ENCODE data around the gene ERVFRD-1.

The ERVFRD-1 gene

GRCh38 chr6:11140056-11140455 is 28.5 kb upstream of the ERVFRD-1 start:
- DNase-seq (ENCODE audit: low read depth): no peak
- TF ChIP-seq CTCF (IDR thresholded peaks at IDR 0.05; ENCODE audit: control insufficient read depth, extremely low read depth, insufficient read depth): no peak
- no peak overlapping the region for H3K4me3 ChIP-seq (ENCODE audit: low read depth, low read length)

GRCh38 chr6:11139051-11139960 is 27.8 kb upstream of the ERVFRD-1 start:
- H3K4me3 ChIP-seq (ENCODE audit: low read depth, low read length): no peak overlapping the region
- DNase-seq (ENCODE audit: low read depth): no peak
- no peak for TF ChIP-seq CTCF (IDR thresholded peaks at IDR 0.05; ENCODE audit: control insufficient read depth, extremely low read depth, insufficient read depth)

- no peak overlapping the region for H3K4me3 ChIP-seq (ENCODE audit: low read depth, low read length)
- DNase-seq (ENCODE audit: low read depth): no peak
- TF ChIP-seq CTCF (IDR thresholded peaks at IDR 0.05; ENCODE audit: control insufficient read depth, extremely low read depth, insufficient read depth): no peak
Observed at GRCh38 chr6:11136809-11137208, 25.3 kb upstream of the ERVFRD-1 start.

- DNase-seq (ENCODE audit: low read depth): no peak
- TF ChIP-seq CTCF (IDR thresholded peaks at IDR 0.05; ENCODE audit: control insufficient read depth, extremely low read depth, insufficient read depth): no peak
Observed at GRCh38 chr6:11133281-11133680, 21.8 kb upstream of the ERVFRD-1 start.

GRCh38 chr6:11132194-11132888 is 20.8 kb upstream of the ERVFRD-1 start:
- TF ChIP-seq CTCF (IDR thresholded peaks at IDR 0.05; ENCODE audit: control insufficient read depth, extremely low read depth, insufficient read depth): no peak
- H3K4me3 ChIP-seq (ENCODE audit: low read depth, low read length): no peak overlapping the region
- no peak for DNase-seq (ENCODE audit: low read depth)

More at GRCh38 chr6:11133281-11133680, 21.8 kb upstream of the ERVFRD-1 start:
- no peak overlapping the region for H3K4me3 ChIP-seq (ENCODE audit: low read depth, low read length)

- TF ChIP-seq CTCF (IDR thresholded peaks at IDR 0.05; ENCODE audit: control insufficient read depth, extremely low read depth, insufficient read depth): no peak
- H3K4me3 ChIP-seq (ENCODE audit: low read depth, low read length): no peak overlapping the region
- DNase-seq (ENCODE audit: low read depth): no peak
Observed at GRCh38 chr6:11130605-11131004, 19.1 kb upstream of the ERVFRD-1 start.
